Heart right ventricle (tissue), 12 donors: Measurements from ENCODE around the gene ENTPD7. TPM values are rescaled to one million over a fixed set of nuclear protein-coding genes. Genes with fewer than 3 reads are reported as not detected.

Experiments used
- polyA plus RNA-seq, 2 donors: library from polyadenylated mRNA; stranded (reverse); fragments of 200-250 nt; gene quantifications; one replicate each; pipeline ENCODE4 v1.2.3, GENCODE V29; 2013
- total RNA-seq, 10 donors: library from RNA; stranded (reverse); fragmentation: NEBNext Ultra II Directional in 3 of 10; extraction: Animal tissue kit (Norgen Biotek cat#: 25700) in 3 of 10; gene quantifications; one replicate each; pipeline versions ENCODE4 v1.2.1 to v1.2.4, GENCODE V29; 2021 to 2023
- donor health status: ischemic (EF 13 %, LVEDD 7.1; RV severe dilation, severe dysfunction).
- donor health status: healthy with polysubstance abuse.
- donor health status: DM: no; HTN: yes; CAD: no.
- donor health status: DM: no; HTN: no; CAD: no.
- donor health status: ischemic (EF 25% LVEDD 6.9; RV normal size, moderate dysfunction).
- donor health status: ischemic (EF 25% LVEDD 5.7; RV mildly dilated, moderate dysfunction).
- donor health status: healthy.
- donor health status: nonischemic (EF 11% LVEDD 7.7; RV severe dilation, severe dysfunction).
- donor health status: DM: yes; HTN: yes; CAD: no.
- donor health status: PGD.
- donor health status: ischemic (EF 29% LVEDD 5.4; RV normal size, mild dysfunction).
- donor health status: nonischemic (EF 23%, LVEDD 6.1; RV moderate dilation, normal function).

ENTPD7 gene
- total and polyA plus RNA-seq, 12 donors: 0.22 to 3.8 (median 2.3) TPM

Other genes starting within 250 kb of the ENTPD7 start
- gene GOT1, start 228.9 kb upstream of the ENTPD7 start, total RNA-seq: 100 to 1,000 TPM; 362 to 669 (median 586) TPM
- 100 to 1,000 TPM; 114 to 344 TPM for gene GOT1, start 228.9 kb upstream of the ENTPD7 start, polyA plus RNA-seq
- not detected for gene NKX2-3, start 126.6 kb upstream of the ENTPD7 start, total RNA-seq
- not detected for gene NKX2-3, start 126.6 kb upstream of the ENTPD7 start, polyA plus RNA-seq
- gene SLC25A28, start 39.1 kb upstream of the ENTPD7 start, total RNA-seq: 10 to 100 TPM; 21.2 to 55.9 (median 29.8) TPM
- 100 to 1,000 TPM in 1 of 2 donors, 10 to 100 TPM in 1; 37.1 to 116 TPM for gene SLC25A28, start 39.1 kb upstream of the ENTPD7 start, polyA plus RNA-seq
- 10 to 100 TPM; 29.6 to 47.2 (median 38.7) TPM for gene COX15, start 72.6 kb downstream of the ENTPD7 start, total RNA-seq
- gene COX15, start 72.6 kb downstream of the ENTPD7 start, polyA plus RNA-seq: 10 to 100 TPM; 12.5 to 12.6 TPM
- gene CUTC, start 72.7 kb downstream of the ENTPD7 start, total RNA-seq: 10 to 100 TPM; 29.7 to 43.7 (median 35.1) TPM
- 10 to 100 TPM; 36.3 to 40.5 TPM for gene CUTC, start 72.7 kb downstream of the ENTPD7 start, polyA plus RNA-seq
- under 1 TPM; 0.05 to 0.46 (median 0.21) TPM for gene ABCC2, start 123.1 kb downstream of the ENTPD7 start, total RNA-seq
- 1 to 10 TPM in 1 of 2 donors, under 1 TPM in 1; 0.30 to 1.0 TPM for gene ABCC2, start 123.1 kb downstream of the ENTPD7 start, polyA plus RNA-seq